Hematopoietic multipotent progenitor cell treated with erythropoietin and hydrocortisone succinate and interleukin-3 and kit ligand, for 4 days (in vitro differentiated cells): Measurements from ENCODE around the gene GARRE1.
A peak's percentile ranks its signal among the peaks of the same experiment; 100 is the strongest.
"Not testable (repeated sequence)": the region's sequence is repeated elsewhere in the genome, so short reads cannot be mapped to it uniquely, and the experiment has no call there.

Source experiments
- DNase-seq: peaks from one replicate; pipeline ENCODE4 v3.0.0-alpha.2; 2015

Gene GARRE1, protein sequence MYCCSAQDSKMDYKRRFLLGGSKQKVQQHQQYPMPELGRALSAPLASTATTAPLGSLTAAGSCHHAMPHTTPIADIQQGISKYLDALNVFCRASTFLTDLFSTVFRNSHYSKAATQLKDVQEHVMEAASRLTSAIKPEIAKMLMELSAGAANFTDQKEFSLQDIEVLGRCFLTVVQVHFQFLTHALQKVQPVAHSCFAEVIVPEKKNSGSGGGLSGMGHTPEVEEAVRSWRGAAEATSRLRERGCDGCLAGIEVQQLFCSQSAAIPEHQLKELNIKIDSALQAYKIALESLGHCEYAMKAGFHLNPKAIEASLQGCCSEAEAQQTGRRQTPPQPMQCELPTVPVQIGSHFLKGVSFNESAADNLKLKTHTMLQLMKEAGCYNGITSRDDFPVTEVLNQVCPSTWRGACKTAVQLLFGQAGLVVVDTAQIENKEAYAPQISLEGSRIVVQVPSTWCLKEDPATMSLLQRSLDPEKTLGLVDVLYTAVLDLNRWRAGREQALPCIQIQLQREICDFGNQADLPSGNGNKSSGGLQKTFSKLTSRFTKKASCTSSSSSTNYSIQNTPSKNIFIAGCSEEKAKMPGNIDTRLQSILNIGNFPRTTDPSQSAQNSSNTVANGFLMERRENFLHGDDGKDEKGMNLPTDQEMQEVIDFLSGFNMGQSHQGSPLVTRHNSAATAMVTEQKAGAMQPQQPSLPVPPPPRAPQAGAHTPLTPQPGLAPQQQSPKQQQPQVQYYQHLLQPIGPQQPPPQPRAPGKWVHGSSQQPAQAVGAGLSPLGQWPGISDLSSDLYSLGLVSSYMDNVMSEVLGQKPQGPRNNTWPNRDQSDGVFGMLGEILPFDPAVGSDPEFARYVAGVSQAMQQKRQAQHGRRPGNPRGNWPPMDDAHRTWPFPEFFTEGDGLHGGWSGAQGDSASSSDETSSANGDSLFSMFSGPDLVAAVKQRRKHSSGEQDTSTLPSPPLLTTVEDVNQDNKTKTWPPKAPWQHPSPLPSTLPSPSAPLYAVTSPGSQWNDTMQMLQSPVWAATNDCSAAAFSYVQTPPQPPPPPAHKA (N-terminal part only)

DNA sequence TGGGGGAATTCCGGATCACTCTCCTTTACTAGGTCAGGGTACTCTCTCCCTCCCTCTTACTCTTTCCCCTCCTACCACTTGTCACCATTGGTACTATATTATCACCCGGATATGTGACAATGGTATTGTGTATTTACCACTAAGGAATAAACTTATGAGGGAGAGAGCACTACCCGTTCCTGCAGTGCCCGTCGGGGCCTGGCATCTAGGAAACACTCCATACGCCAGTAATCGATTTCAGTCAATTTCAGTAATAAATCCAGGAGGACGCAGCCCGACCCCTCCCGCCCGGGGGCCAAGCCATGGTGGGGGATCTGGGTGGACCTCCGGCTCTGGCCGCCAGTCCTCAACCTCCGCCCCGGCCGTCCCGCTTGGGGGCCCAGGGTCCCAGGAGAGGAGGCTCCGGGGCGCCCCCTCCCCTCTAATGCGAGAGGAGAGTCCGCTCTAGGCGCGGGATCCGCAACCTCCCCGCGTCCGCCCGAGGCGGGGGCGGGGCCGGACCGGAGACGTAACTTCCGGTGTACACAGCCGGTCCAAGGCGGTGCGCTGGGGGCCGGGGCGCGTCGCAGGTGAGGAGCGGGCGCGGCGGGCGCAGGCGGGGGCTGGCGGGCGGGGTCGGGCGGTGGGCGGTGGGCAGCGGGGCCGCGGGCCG is at the start of gene GARRE1:
GARRE1 (plus strand) TSS at position 509 of the 652 bp plus-strand sequence. CDS start 45,920 bp downstream, outside the sequence.
- peak; percentile 86 for DNase-seq

DNA sequence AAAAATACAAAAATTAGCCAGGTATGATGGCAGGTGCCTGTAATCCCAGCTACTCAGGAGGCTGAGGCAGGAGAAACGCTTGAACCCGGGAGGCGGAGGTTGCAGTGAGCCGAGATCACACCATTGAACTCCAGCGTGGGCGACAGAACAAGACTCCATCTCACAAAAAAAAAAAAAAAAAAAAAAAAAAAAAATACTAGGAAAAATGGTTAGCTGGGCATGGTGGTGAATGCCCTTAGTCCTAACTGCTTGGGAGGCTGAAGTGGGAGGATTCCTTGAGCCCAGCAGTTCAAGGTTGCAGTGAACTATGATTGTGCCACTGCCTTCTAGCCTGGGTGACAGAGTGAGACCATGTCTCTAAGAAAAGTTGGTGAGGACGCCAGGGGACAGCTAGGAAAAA is 49.0 kb upstream of the GARRE1 start:
- DNase-seq, result not testable (repeated sequence)

DNA sequence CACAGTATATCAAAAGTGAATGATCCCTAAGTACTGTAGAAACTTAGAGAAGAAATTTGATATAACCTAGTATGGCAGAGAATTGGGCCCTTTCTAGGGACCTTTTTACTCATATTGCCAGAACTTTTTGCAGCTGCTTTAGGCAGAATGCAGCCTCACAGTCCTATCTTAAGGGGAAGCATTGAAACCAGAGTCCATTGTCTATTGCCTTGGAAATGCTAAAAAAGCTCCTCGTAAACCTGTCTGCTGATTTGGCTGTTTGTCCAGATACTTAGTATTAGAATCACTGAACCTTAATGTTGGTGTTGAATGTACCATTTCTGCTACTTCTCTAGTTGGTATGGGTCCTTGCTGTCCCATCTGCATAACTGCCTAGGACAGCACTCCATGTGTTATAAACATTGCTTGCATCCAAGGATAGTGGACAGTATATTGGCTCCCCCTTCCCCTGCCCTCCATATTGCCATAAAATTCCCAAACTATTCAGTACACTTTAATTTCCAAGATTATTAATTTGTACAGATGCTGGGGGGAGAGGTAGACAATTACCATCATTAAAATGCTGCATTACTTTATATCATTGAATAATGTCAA is 46.0 kb upstream of the GARRE1 start:
- no peak for DNase-seq

DNA sequence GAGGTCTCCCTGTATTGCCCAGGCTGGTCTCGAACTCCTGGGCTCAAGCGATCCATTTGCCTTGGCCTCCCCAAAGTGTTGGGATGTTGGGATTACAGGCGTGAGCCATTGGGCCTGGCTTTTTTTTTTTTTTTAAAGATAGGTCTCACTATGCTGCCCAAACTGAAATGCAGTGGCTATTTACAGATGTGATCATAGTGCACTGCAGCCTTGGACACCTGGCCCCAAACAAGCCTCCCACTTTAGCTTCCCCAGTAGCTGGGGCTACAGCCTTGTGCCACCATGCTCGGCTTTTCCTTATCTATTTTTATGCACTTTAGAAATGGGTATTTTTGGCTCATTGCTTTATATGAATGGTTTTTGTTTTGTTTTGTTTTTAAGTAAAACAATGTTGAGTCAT is 44.6 kb upstream of the GARRE1 start:
- no peak for DNase-seq

DNA sequence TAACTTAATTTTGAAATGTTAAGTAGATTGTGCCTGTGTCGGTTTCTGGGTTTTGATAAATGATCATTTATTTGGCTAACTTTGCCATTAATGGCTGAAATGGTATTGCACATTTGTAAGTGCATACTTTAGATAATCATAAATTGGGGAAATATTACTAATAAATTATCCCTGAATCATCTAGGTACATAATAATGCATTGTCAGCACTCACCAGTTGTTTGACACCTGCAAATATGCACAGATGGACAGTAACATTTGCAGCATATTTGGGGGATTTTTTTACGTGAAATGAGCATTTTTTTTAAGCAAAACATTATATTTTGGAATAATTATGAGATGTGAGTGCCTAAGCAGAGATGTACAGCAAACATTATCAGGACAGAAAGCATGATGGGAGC is 41.1 kb upstream of the GARRE1 start:
- DNase-seq, result no peak

DNA sequence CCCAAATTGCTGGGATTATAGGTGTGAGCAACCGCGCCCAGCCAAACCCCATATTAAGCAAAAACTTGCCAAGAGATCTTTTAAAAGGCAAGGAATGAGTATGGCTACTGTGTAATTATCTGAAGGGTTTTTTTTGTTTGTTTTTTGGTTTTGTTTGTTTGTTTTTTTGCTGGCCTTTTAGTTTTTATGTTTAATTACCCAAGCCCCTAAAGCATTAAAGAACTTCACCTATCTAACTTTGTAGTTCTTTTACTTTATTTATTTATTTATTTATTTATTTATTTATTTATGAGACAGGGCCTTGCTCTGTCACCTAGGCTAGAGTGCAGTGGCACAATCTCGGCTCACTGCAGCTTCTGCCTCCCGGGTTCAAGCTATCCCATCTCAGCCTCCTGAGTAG is 40.3 kb upstream of the GARRE1 start:
- no peak for DNase-seq

DNA sequence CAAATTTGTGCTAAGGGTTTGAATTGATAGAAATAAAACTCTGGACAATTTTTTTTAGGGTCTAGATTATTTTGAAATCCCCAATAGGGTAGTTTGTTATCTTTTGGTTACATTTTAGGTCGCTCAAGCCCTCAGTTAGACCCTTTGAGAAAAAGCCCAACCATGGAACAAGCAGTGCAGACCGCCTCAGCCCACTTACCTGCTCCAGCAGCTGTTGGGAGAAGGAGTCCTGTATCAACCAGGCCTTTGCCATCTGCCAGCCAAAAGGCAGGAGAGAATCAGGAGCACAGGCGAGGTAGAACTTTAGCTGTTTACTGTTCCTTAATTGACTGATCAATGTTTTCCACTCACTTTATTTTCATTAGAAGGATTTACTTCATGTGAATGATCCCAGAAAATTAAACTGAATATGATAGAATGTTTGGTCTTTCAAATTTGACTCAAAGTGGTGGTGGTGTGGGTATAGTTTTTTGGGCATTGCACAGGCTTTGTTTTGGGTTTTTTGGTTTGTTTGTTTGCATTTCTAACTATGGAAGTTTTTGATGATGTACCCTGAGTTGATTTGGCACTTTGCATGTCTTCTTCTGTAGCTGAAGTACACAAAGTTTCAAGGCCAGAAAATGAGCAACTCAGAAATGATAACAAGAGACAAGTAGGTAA is 39.2 kb upstream of the GARRE1 start:
- DNase-seq, result no peak

DNA sequence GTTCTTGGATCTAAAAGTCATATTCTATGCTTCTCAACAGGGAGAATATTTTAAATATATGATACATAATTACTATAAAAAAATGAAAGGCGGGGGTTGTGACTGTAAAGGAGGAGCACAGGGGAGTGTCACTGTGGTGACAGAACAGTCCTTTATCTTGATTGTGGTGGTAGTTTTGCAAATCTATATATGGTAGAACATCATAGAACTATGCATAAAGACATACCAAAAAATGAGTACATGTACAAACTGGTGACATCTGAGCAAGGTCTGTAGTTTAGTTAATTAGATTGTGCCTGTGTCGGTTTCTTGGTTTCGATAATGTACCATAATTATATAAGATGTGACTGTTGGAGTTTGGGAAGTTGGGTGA is 38.7 kb upstream of the GARRE1 start:
- peak; percentile 32 for DNase-seq

DNA sequence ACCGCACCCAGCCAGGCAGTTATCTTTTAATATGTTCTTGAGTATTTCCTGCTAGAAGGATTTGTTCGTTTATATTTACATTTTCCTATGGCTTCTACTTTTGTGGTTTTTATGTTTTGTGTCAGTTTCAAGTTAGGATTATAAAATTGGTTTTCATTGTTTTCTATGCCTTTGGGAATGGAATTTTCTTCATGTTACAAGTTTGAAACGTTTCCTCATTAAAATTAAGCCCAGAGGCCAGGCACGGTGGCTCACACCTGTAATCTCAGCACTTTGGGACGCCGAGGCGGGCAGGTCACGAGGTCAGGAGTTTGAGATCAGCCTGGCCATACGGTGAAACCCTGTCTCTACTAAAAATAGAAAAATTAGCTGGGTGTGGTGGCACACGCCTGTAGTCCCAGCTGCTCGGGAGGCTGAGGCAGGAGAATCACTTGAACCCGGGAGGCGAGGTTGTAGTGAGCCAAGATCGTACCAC is 37.6 kb upstream of the GARRE1 start:
- DNase-seq, result not testable (repeated sequence)

DNA sequence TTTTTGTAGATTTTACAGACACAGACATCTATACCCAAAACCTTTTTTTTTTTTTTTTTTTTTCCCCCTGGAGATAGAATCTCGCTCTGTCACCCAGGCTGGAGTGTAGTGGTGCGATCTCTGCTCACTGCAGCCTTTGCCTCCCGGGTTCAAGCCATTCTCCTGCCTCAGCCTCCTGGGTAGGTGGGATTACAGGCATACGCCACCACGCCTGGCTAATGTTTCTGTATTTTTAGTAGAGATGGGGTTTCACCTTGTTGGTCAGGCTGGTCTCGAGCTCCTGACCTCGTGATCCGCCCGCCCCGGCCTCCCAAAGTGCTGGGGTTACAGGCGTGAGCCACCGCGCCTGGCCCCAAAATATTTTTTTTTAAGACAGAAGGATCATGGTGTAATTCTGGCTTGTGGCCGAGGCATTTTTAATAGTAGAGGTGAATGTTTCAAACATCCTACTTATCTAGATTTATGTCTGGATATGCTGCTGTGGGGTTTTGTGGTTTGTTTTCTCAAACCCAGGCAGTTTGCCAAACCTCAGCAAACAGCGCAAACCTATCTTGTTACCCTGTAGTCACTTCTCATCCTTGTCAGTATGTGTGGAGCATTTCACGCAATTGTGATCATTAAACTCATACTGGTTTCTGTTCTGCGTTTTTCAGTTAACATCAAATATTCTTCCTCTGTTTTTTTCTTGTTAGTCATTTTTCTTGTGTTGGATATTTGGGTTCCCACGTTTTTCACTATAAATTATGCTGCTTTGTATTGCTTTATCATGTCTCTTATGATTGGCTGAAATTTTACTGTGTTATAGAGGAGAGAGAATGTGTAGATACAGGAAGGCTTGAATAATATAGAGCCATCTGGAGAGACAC is 36.2 kb upstream of the GARRE1 start:
- peak; percentile 96 for DNase-seq

DNA sequence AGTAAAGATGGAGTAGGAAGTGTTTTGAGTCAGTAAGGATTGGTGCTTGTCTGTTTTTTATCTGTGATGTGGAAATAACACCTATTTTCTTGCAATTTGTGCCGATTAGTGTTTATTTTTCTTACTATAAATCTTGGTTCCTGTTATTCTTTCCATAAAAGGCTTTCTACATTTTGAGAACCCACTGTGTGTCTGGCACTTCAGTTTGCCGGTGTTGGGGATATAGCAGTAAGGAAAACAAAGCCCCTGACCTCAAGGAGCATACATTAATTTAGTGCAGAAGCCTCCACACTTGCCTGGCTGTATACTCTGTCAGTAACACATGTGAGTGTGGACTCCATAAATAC is 35.6 kb upstream of the GARRE1 start:
- DNase-seq, result no peak

DNA sequence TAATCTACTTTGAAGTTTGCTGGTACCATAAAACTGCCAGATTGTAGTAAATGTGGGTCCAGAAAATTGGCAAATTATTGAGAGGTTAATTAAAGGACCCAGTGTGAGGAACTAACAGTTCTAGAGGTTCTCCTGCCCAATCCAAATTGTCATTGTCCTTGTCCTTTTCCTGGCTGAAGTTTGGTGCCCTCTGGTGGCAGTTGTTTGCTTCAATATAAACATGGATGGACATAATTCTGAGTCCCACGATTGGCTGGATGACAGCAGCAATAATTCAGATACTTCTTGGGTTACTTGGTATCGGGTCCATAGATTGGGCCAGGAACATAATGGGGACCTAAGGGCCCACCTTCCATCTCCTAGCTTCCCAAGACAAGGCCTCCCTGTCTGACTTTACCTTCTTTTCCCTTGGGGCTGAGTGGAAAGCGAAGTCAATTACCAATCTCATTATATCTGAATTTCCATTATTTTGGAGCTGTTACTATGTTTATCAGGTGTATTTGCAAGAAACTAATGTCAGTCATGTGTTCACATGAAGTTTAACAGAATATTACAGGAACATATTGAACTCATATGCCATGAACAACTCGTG is 33.8 kb upstream of the GARRE1 start:
- DNase-seq, result peak; percentile 85

DNA sequence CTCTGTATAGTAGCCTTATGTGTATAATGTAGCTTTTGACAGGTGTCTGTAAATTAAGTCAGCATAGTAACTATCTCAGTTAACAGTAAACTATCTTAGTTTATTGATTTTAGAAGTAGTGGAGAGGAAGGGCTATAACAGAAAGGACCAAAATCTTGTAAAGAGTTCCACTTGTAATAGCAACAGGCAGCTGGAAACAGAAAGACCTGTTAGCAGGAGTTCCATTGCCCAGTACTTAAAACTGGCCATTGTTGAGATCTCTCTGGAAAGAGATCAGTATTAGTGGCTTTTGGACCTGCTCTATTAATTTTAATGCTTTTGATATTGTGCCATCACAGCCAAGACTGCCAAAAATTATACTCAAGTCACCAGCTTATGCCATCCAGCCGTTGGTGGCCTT is 32.0 kb upstream of the GARRE1 start:
- no peak for DNase-seq

DNA sequence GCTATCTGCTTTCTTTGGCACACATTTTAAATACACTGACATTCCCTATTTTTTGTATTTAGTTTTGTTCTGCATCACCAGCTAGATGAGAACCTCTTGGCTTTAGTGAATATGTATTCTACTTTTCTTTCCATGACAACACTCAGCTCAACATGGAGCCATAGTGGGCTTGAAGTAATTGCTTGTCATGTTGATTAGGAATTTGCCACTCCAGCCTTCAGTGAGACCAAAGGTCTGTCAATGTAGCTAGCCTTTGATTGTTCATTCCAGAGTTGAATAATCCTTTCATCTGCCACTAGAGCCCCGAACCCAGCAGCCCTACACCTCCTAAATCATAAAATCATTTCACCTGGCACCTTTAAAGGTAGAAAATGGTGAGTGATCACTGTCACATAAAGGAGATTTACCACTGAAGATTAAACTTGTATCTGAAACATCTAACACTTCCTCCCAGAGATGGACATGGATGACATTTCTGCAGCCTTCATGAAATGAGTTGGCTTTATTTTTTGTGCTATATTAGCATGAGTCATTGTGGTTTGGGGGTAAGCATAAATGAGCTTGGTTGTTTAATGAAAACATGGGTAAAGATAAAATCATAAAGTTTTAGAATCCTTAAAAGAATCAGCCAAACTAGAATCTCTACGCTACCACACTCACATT is 29.2 kb upstream of the GARRE1 start:
- DNase-seq, result peak; percentile 74

DNA sequence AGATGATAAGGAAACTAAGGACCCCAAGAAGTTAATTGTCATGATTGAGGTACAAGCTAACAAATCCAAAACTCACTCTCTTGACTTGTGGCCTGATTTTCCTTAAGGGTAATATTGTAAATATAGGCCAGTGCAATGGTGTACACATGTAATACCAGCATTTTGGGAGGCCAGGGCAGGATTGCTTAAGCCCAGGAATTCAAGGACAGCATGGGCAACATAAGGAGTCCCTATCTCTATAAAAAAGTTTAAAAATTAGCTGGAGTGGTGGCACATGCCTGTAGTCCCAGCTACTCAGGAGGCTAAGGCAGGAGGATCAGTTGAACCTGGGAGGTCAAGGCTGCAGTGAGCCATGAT is 28.7 kb upstream of the GARRE1 start:
- no peak for DNase-seq

DNA sequence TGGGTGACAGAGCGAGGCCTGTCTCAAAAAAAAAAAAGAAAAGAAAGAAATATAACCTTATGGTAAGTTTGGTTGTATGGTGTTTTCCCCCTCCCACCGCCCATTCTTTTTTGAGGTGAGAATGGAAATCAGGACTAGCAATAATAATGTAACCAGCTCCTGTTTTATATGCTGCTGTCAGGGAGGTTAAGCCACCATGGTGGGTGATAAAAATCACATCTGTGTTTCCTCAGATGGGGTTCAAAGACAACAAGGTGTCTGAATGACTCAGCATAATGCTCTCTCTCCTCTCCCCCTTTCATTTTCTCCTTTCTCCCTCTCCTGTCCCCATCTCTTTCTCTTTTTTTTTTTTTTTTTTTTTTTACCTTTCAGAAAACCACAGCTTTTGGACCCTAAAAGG is 28.3 kb upstream of the GARRE1 start:
- DNase-seq, result no peak

DNA sequence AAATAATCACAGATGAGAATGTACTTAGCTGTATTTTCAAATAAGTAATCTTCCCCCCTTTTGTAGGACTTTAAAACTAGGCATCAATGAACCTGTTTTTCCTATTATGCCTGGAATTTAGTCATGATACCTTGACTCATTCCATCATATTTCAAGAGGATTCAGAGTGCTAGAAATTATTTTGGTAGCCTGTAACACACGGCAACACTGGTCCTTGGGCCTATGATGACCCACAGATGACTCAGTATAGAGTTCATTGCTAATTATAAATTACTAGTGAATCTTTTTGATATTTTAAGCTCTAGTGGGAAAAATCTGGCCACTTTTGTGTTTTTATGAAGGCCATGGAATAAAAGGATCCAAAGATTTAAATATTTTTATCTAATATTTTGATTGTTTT is 26.0 kb upstream of the GARRE1 start:
- no peak for DNase-seq

DNA sequence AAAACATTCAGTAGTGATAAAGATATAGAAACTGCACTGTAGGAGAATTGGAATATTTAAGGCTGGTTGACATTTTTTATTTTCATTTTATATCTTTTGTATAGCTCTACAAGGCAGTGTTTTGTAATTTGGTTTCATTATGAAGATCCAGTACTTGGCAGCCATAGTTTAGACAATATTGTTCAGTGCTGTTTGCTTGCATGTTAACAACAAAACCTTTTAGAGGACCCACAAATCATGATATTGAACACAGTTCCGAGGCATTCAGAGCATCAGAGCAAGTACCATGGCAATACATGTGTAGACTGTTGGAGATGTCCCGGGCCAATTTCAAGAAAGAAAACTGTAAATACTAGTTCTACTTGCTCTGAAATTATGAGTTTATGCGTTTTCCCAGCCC is 25.6 kb upstream of the GARRE1 start:
- DNase-seq, result no peak

DNA sequence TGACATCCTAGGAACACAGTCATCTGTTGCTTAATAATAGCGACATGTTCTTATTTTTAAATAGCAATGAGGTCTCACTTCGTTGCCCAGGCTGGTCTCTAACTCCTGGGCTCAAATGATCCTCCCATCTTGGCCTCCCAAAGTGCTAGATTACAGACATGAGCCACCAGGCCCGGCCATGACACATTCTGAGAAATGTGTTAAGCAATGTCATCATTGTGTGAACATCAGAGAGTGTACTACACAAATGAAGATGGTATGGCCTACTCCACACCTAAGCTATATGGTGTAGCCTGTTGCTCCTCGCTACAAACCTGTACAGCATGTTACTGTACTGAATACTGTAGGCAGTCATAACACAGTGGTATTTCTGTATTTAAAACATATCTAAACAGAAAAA is 24.6 kb upstream of the GARRE1 start:
- DNase-seq, result no peak

DNA sequence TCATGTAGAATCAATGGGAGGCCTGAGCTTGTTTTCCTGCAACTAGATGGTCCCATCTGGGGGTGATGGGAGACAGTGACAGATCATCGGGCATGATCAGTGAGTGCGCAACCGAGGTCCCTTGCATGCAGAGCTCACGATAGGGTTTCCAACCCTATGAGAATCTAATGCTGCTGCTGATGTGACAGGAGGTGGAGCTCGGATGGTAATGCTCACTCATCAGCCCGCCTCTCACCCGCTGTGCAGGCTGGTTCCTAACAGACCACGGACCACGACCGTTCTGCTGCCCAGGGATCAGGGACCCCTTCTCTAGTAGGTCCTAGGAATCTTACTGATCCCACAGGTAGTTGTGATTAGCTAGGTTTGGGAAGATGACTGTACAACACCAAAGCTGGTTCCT is 23.5 kb upstream of the GARRE1 start:
- no peak for DNase-seq
